ENCODE data around the gene ATAD2B.

Gene ATAD2B

DNA sequence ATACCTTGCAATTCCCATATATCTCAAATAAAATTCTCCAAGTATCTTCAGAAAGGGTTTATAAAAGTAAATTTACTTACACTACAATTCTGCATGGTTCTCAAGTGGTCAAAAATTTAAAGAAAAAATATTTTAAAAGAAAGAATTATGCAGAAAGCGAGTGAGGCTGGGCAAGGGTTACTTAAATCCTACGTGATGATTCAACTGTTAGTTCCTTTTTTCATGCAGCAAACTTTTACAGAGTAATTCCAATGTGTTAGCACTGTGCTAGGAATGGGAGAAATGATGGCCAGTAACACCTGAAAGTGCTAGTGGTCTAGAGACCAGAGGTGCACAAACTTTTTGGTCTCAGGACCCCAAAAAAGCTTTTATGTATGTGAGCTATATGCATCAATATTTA is 133.4 kb downstream of the ATAD2B start:
- Histone ChIP-seq H3K27me3 (ENCODE audit: control insufficient read depth in 3 of 3, insufficient read depth in 3 of 3, low read depth in 1 of 3, low read length in 3 of 3) (no peaks in the 10 kb centered on the region), H3K27ac (replicated peaks; ENCODE audit: low read length) (no peak overlapping the region)
- no CpG with 5 or more reads among the region's 2 CpGs for WGBS, 2 donors (ENCODE audit: extremely low coverage in 2 of 2, insufficient read length in 2 of 2, insufficient replicate concordance in 1 of 2)

DNA sequence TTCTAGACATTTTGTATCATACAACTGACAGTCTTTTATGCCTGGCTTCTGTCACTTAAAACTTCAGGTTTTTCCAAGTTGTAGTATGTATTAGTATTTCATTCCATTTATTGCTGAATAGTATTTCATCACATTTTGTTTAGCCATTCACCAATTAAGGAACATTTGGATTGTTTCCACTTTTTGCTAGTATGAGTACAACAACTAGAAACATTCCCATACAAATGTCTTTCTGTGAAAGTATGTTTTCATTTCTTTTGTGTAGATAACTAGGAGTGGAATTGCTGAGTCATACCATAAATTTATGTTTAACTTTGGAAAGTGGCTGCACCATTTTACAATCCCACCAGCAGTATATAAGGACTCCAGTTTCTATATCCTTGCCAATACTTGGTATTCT is 135.9 kb downstream of the ATAD2B start:
- Histone ChIP-seq H3K9me3 (replicated peaks in 1 of 2; ENCODE audit: control insufficient read depth in 2 of 2, insufficient read depth in 1 of 2, low read depth in 1 of 2, low read length in 2 of 2) (no peaks in the 10 kb centered on the region), H3K14ac (ENCODE audit: low read length) (no peak overlapping the region), H2AK5ac (ENCODE audit: low read depth, low read length) (no peak overlapping the region), H3K9ac (ENCODE audit: low read depth, low read length, poor library complexity) (no peak overlapping the region), H3K4me1 (ENCODE audit: control insufficient read depth in 2 of 2, insufficient read depth in 1 of 2, low read depth in 1 of 2, low read length in 2 of 2) (no peaks in the 10 kb centered on the region), H4K91ac (ENCODE audit: low read depth, low read length, poor library complexity) (no peak overlapping the region), H3K27ac (replicated peaks; ENCODE audit: low read length) (no peak overlapping the region), H2AFZ (ENCODE audit: low read length) (no peak overlapping the region), H3K18ac (ENCODE audit: low read length) (no peak overlapping the region), H3K4me3 (ENCODE audit: low read length in 2 of 2) (no peak overlapping the region), H2BK120ac (ENCODE audit: low read depth, low read length) (no peak overlapping the region), H3K27me3 (ENCODE audit: control insufficient read depth in 3 of 3, insufficient read depth in 3 of 3, low read depth in 1 of 3, low read length in 3 of 3) (no peaks in the 10 kb centered on the region), H3K23ac (ENCODE audit: low read depth, low read length, poor library complexity) (no peak overlapping the region), H2BK5ac (ENCODE audit: low read length) (no peak overlapping the region), H3K4me2 (ENCODE audit: insufficient read depth, low read length, poor library complexity, severe bottlenecking) (no peak overlapping the region), H3K4ac (ENCODE audit: low read length) (no peak overlapping the region), H2BK15ac (ENCODE audit: low read length) (no peak overlapping the region), H3K79me1 (ENCODE audit: low read depth, low read length) (no peaks in the 10 kb centered on the region), H2BK12ac (ENCODE audit: low read length) (no peak overlapping the region), H3K36me3 (replicated peaks in 1 of 2; ENCODE audit: control insufficient read depth in 2 of 2, insufficient read depth in 2 of 2, low read length in 2 of 2) (peaks cover 0 to 21% of the 10 kb centered on the region in 2 donors), H4K8ac (ENCODE audit: low read depth, low read length) (no peak overlapping the region)
- DNase-seq (ENCODE audit: low spot score): no peak

More for the DNA sequence above, 133.4 kb downstream of the ATAD2B start:
- no peak overlapping the region for H3K14ac ChIP-seq (ENCODE audit: low read length)
- H3K4me1 ChIP-seq (ENCODE audit: control insufficient read depth in 2 of 2, insufficient read depth in 1 of 2, low read depth in 1 of 2, low read length in 2 of 2): no peaks in the 10 kb centered on the region
- H3K9me3 ChIP-seq (replicated peaks in 1 of 2; ENCODE audit: control insufficient read depth in 2 of 2, insufficient read depth in 1 of 2, low read depth in 1 of 2, low read length in 2 of 2): no peaks in the 10 kb centered on the region
- H4K8ac ChIP-seq (ENCODE audit: low read depth, low read length): no peak overlapping the region
- no peak for DNase-seq (ENCODE audit: low spot score)
- no peak overlapping the region for H2BK12ac ChIP-seq (ENCODE audit: low read length)
- no peak overlapping the region for H3K23ac ChIP-seq (ENCODE audit: low read depth, low read length, poor library complexity)
- no peak overlapping the region for H2AFZ ChIP-seq (ENCODE audit: low read length)
- H2BK5ac ChIP-seq (ENCODE audit: low read length): no peak overlapping the region
- no peak overlapping the region for H3K18ac ChIP-seq (ENCODE audit: low read length)
- H4K91ac ChIP-seq (ENCODE audit: low read depth, low read length, poor library complexity): no peak overlapping the region
- H3K4me3 ChIP-seq (ENCODE audit: low read length in 2 of 2): no peak overlapping the region
- peaks cover 0 to 30% of the 10 kb centered on the region in 2 donors for H3K36me3 ChIP-seq (replicated peaks in 1 of 2; ENCODE audit: control insufficient read depth in 2 of 2, insufficient read depth in 2 of 2, low read length in 2 of 2)
- no peak overlapping the region for H3K4me2 ChIP-seq (ENCODE audit: insufficient read depth, low read length, poor library complexity, severe bottlenecking)
- H2AK5ac ChIP-seq (ENCODE audit: low read depth, low read length): no peak overlapping the region
- H3K4ac ChIP-seq (ENCODE audit: low read length): no peak overlapping the region
- no peak overlapping the region for H2BK15ac ChIP-seq (ENCODE audit: low read length)
- no peak overlapping the region for H3K9ac ChIP-seq (ENCODE audit: low read depth, low read length, poor library complexity)
- no peak overlapping the region for H2BK120ac ChIP-seq (ENCODE audit: low read depth, low read length)
- no peaks in the 10 kb centered on the region for H3K79me1 ChIP-seq (ENCODE audit: low read depth, low read length)

DNA sequence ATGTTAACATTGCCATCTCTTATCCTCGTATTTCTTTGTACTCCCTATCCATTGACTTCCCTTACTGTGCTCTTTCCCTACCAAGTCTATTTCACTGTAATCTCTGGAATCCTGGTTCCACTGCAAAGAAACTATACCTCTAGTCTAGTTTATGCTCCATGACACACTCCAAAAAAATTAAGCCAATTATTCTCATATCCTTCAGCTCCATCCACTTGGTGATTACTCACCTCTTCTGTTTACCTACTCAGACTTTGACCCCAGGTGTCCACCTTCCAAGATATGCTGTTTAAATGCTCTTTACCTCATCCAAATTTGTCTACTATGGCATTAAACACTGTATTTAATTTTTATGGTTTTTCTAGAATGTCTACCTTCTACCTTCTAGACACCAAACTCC is 137.9 kb downstream of the ATAD2B start:
- no CpG with 5 or more reads among the region's 1 CpG for WGBS, 2 donors (ENCODE audit: extremely low coverage in 2 of 2, insufficient read length in 2 of 2, insufficient replicate concordance in 1 of 2)
- no peak overlapping the region for H2AK5ac ChIP-seq (ENCODE audit: low read depth, low read length)
- no peak overlapping the region for H2BK12ac ChIP-seq (ENCODE audit: low read length)
- no peak overlapping the region for H3K4me3 ChIP-seq (ENCODE audit: low read length in 2 of 2)
- H3K9ac ChIP-seq (ENCODE audit: low read depth, low read length, poor library complexity): no peak overlapping the region
- no peak overlapping the region for H3K4me2 ChIP-seq (ENCODE audit: insufficient read depth, low read length, poor library complexity, severe bottlenecking)
- H3K9me3 ChIP-seq (replicated peaks in 1 of 2; ENCODE audit: control insufficient read depth in 2 of 2, insufficient read depth in 1 of 2, low read depth in 1 of 2, low read length in 2 of 2): no peaks in the 10 kb centered on the region
- peaks cover 0 to 39% of the 10 kb centered on the region in 2 donors for H3K36me3 ChIP-seq (replicated peaks in 1 of 2; ENCODE audit: control insufficient read depth in 2 of 2, insufficient read depth in 2 of 2, low read length in 2 of 2)
- H2BK120ac ChIP-seq (ENCODE audit: low read depth, low read length): no peak overlapping the region
- no peak overlapping the region for H2BK5ac ChIP-seq (ENCODE audit: low read length)
- H3K14ac ChIP-seq (ENCODE audit: low read length): no peak overlapping the region
- no peak overlapping the region for H3K23ac ChIP-seq (ENCODE audit: low read depth, low read length, poor library complexity)
- H2BK15ac ChIP-seq (ENCODE audit: low read length): no peak overlapping the region
- no peak overlapping the region for H3K27ac ChIP-seq (replicated peaks; ENCODE audit: low read length)
- no peak overlapping the region for H4K91ac ChIP-seq (ENCODE audit: low read depth, low read length, poor library complexity)
- H3K4ac ChIP-seq (ENCODE audit: low read length): no peak overlapping the region
- no peak overlapping the region for H4K8ac ChIP-seq (ENCODE audit: low read depth, low read length)
- H3K4me1 ChIP-seq (ENCODE audit: control insufficient read depth in 2 of 2, insufficient read depth in 1 of 2, low read depth in 1 of 2, low read length in 2 of 2): no peaks in the 10 kb centered on the region
- H2AFZ ChIP-seq (ENCODE audit: low read length): no peak overlapping the region
- no peak for DNase-seq (ENCODE audit: low spot score)
- no peaks in the 10 kb centered on the region for H3K27me3 ChIP-seq (ENCODE audit: control insufficient read depth in 3 of 3, insufficient read depth in 3 of 3, low read depth in 1 of 3, low read length in 3 of 3)
- H3K18ac ChIP-seq (ENCODE audit: low read length): no peak overlapping the region
- H3K79me1 ChIP-seq (ENCODE audit: low read depth, low read length): no peaks in the 10 kb centered on the region

DNA sequence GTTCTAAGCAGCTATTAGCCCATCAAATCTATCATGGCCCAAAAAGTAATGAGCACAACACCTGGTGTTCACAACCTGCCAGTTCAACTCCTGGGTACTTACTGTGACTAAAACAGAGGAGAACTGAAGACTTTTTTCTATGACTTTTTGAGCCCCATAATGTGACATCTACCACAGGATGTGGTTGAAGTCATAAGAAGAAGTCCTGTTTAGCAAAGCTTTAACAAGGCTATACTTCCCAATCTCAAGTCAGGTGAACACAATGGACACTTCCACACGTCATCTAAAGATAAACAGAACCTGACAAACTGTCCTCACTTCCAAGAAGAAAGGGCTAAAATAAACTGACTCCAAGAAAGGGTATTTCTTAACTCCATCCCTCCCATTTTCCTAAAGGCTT is 138.8 kb downstream of the ATAD2B start:
- no peak overlapping the region for H2BK12ac ChIP-seq (ENCODE audit: low read length)
- H2AFZ ChIP-seq (ENCODE audit: low read length): no peak overlapping the region
- no peak overlapping the region for H4K91ac ChIP-seq (ENCODE audit: low read depth, low read length, poor library complexity)
- H3K36me3 ChIP-seq (replicated peaks in 1 of 2; ENCODE audit: control insufficient read depth in 2 of 2, insufficient read depth in 2 of 2, low read length in 2 of 2): peaks cover 0 to 47% of the 10 kb centered on the region in 2 donors
- no peak overlapping the region for H3K4me3 ChIP-seq (ENCODE audit: low read length in 2 of 2)
- no peak overlapping the region for H3K9ac ChIP-seq (ENCODE audit: low read depth, low read length, poor library complexity)
- no peaks in the 10 kb centered on the region for H3K4me1 ChIP-seq (ENCODE audit: control insufficient read depth in 2 of 2, insufficient read depth in 1 of 2, low read depth in 1 of 2, low read length in 2 of 2)
- no peak overlapping the region for H3K27ac ChIP-seq (replicated peaks; ENCODE audit: low read length)
- H2BK5ac ChIP-seq (ENCODE audit: low read length): no peak overlapping the region
- H3K4me2 ChIP-seq (ENCODE audit: insufficient read depth, low read length, poor library complexity, severe bottlenecking): no peak overlapping the region
- no peak overlapping the region for H3K23ac ChIP-seq (ENCODE audit: low read depth, low read length, poor library complexity)
- H3K79me1 ChIP-seq (ENCODE audit: low read depth, low read length): no peaks in the 10 kb centered on the region
- DNase-seq (ENCODE audit: low spot score): no peak
- no peak overlapping the region for H3K14ac ChIP-seq (ENCODE audit: low read length)
- no peaks in the 10 kb centered on the region for H3K9me3 ChIP-seq (replicated peaks in 1 of 2; ENCODE audit: control insufficient read depth in 2 of 2, insufficient read depth in 1 of 2, low read depth in 1 of 2, low read length in 2 of 2)
- no peaks in the 10 kb centered on the region for H3K27me3 ChIP-seq (ENCODE audit: control insufficient read depth in 3 of 3, insufficient read depth in 3 of 3, low read depth in 1 of 3, low read length in 3 of 3)
- no peak overlapping the region for H4K8ac ChIP-seq (ENCODE audit: low read depth, low read length)
- H3K4ac ChIP-seq (ENCODE audit: low read length): no peak overlapping the region
- no peak overlapping the region for H2AK5ac ChIP-seq (ENCODE audit: low read depth, low read length)
- no peak overlapping the region for H3K18ac ChIP-seq (ENCODE audit: low read length)
- H2BK120ac ChIP-seq (ENCODE audit: low read depth, low read length): no peak overlapping the region
- no CpG with 5 or more reads among the region's 1 CpG for WGBS, 2 donors (ENCODE audit: extremely low coverage in 2 of 2, insufficient read length in 2 of 2, insufficient replicate concordance in 1 of 2)
- H2BK15ac ChIP-seq (ENCODE audit: low read length): no peak overlapping the region

All from neuronal stem cell (in vitro differentiated cells).